HG02798 (cell line): ENCODE measurements around the gene GLP2R.

Experiments
- ATAC-seq: cut with Tn5 transposase; IDR thresholded peaks from one replicate; pipeline ENCODE4 v1.9.1; 2021; ENCODE audit warnings: mild to moderate bottlenecking; ENCODE audit not compliant: unreplicated experiment, poor library complexity

Gene GLP2R

DNA sequence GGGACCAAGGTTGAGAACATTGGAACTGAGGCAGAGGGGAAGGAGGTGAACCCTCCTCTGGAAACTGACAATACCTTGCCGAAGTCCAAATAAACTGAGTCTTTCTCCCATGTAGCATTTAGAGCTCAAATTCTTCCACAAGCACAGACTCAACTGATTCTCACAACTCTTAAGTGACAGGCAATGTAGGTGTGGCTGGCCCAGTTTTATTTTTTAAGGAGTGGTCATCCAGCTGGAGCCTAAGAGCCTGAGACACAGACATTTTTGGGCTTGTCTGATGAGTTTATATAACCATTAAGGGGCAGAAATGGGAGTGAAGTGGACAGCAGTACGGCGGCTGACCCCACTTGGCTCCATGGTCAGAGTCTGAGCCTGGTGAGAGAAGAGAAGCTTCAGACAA lies 68.5 kb downstream of the GLP2R start:
- ATAC-seq = no peak

DNA sequence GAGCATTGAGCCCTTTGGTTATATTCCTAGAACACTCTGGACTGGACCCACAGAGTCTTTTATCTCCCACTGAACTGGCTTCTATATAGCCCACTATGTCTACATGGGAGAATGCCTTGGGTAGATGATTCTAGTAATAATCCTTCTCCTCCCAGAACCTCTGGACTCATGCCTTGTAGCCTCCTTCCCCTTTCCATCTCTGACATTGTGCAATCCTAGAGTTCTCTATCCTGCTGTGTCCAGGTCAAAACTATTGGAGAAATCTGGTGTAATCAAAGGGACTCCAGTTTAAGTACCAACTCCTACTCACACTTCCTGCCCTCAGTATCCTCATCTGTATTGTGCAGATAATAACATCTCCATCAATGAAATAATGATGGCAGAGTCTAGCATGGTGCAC lies 70.2 kb downstream of the GLP2R start:
- no peak for ATAC-seq

DNA sequence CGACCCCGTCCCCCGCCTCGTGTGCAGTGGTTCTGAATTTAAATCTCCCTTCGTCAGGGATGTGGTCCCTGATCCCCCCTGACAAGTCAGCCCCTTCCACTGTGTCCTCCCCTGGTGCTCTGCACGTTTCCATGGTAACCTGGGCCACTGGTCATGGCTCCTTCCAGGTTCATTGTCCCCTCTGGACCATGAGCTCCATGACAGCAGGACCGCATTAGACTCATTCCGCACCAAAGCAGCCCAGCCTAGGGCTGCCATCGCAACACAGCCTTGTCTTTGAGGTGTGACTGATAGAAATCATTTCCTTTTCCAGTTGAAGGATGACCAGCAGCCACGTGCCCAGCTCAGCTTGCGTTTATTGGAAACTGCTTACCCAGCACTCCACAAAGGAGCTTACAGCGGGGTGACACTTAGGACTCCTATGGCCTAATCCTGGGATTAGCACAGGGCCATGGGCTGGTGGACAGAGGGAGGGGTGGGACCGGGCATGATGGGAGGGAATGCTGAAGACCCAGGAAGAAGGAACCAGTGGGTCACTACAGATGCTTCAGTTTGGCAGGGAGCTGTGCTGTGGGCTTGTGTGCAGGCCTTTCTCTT lies 71.7 kb downstream of the GLP2R start:
- ATAC-seq = no peak

DNA sequence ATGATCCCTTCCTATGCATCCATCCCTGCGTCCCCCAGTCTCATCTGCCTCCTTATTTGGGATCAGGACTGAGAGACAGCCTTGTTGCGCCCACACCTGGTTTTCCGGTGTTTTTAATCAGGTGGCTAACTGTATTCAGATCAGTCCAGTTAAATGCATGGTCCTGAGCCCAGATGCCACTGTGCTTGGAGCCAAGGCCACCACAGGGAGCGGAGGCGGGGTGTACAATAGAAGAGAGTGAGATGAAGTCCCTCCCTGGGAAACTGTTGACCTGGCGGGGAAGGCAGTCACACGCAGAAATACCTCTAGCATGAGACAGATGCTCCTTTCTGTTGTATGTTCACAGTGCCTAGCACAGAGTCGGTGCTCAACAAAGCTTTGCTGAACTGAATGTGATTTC lies 73.1 kb downstream of the GLP2R start:
- ATAC-seq = no peak

DNA sequence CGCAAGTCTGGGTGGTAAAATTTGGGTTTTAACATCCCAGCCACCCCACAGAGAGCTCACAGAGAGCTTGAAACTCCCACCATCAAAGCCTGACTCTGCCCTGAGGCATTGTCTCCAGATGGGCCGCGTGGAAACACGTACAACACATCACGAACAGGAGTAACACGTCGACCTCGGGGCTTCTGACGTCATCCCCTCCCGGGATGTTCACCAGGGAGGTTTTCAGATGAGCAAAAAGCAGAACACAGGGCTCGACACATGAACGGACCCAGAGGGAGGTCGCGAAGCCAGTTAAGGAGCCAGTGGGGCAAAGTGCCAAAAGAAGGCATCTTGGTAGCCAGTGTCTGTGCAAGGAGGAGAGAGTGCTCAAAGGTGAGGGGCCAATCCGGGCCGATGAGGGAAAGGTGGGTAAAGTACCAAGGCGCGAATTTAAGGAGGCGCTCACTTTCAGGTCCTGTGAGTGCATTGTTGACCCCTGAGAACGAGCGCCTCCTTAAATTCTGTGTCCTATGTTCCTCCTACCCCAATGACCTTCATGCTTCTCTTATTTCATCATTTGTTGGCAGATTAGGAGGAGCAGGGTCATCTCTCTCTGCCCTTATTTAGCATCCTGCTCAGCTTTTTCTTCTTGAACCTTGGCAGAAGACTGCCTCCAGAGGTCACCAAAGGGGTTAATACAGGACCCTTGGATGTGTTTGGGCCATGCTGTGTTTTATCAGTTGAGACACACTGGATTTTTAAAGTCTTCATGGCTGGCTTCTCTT lies 73.7 kb downstream of the GLP2R start:
- no peak for ATAC-seq

GRCh38 chr17:9900044-9900594 lies 74.4 kb downstream of the GLP2R start:
- ATAC-seq = no peak

GRCh38 chr17:9900784-9901183 lies 75.1 kb downstream of the GLP2R start:
- no peak for ATAC-seq

DNA sequence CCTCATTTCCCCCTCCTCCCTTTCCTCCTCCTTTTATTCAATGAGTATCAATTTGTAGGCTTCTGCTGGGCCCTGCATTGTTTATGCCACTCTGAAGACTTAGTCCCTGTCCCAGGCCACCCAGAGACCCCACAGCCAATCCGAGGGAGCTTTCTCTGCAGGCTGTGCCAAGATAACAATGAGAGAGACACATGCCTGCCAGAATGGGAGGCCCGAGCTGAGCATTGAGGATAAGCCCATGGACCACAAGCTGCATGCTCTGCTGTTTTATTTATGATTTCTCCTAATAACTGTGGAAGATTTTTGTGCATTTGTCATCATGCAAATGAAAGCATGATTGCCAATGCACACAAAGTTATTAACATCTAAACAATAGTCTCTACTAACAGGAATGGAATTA lies 76.4 kb downstream of the GLP2R start:
- ATAC-seq = no peak

DNA sequence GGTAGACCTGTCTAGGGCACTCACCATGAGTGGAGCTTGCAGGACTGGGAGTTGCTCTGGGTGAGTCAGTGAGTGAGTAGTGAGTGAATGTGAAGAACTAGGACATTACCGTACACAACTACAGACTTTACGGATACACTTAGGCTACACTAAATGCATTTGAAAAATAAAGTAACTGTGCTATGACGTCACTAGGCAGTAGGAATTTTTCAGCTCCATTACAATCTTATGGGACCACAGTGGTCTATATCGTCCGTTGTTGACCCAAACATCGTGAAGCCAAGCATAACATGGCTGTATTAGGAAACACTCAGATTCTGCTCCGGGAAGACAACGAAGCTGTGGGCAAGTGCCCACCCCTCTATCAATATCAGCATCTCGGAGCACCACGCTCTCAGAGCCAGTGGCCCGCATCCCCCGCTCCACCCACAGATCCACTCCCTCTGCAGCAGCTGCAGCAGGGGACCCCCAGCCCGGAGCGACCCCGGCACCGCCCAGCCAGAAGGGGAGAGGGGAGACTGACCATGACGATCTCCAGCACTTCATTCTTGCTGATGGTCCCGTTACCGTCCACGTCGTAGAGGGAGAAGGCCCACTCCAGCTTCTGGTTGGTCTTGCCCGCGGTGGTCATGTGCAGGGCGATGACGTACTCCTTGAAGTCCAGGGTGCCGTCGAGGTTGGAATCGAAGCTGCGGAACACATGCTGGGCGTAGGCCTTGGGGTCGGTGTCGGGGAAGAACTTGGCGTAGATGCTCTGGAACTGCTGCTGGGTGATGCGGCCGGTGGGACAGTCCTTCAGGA lies 78.8 kb downstream of the GLP2R start:
- no peak for ATAC-seq

GRCh38 chr17:9905078-9905415 lies 79.3 kb downstream of the GLP2R start, which contains the start of gene RCVRN:
Gene RCVRN (minus strand): TSS chr17:9905271. CDS start chr17:9905180, 91 bp downstream.
- no peak for ATAC-seq

DNA sequence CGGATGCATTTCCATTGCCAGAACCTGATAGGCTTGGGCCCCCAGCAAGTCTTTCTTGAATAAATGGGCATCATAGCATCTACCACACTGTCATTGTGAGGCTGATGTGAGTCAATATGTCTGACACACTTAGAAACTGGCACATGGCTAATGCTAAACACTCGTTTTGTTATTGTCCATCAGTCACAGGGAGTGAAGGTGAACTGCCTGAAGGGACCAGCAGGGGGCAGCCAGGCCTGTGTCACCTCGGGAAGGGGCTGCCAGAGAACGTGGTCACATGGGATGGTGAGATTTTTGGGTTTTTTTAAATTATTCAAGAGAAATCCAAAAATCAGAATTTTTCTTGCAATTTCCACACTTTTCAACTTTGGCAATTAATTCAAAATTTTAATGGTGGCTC lies 80.2 kb downstream of the GLP2R start:
- ATAC-seq = peak; percentile 47

DNA sequence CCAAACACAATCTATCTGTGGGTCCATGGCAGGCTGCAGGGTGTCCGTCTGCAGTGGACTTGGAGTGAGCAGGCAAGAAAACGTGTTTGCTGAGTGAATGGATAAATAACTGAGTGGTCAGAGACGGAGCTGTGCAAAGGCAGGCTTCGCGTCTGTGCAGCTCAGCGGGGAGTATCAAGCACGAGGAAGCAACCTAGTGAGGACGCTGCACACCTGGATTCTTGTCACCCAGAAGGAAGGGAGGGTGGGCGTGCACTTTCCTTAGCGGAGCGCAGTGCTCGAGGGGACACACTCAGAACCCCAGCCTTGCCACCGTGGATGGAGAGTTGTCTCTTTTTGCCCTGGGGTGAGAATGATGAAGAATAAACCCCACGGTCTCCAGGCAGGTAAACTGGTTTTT lies 80.9 kb downstream of the GLP2R start:
- no peak for ATAC-seq

GRCh38 chr17:9907131-9907530 lies 81.4 kb downstream of the GLP2R start:
- no peak for ATAC-seq

DNA sequence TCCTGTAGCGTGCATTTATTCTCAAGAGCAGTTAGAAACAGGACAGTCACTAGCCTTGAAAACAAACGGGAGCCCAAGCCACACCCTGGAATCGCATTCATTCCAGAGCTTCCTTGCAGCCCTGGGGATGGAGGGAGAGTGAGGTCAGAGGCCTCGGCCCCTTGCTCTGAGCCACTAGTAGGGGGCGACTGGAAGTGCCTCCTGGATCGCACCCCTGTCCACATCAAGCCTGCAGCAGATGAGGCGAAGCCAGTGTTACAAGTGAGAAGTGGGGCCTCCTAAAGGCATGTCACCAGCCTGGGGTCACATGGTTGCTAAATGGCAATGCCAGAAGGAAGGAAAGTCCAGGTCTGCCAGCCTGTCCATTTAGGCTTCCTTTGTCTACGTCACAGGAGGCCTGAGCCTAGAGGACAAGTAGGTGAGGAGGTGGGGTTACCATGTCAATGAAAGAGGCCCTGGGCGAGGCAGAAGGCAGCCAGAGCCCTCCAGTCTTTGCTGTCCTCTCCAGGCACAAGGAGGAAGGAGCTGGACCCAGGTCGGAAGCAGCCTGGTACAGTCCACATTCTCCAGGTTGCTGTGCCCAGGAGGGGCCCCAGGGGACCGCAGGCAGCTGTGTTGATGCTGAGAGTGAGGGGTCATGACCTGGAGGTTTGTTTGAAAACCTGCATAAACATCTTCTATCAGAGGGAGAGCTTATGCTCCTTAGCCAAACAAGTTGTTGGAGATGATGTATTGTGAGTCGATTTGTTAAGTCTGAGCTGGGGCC lies 82.3 kb downstream of the GLP2R start:
- ATAC-seq = no peak

- no peak for ATAC-seq
Measured at GRCh38 chr17:9908649-9909042, 82.9 kb downstream of the GLP2R start.

GRCh38 chr17:9911089-9911488 lies 85.4 kb downstream of the GLP2R start:
- no peak for ATAC-seq

GRCh38 chr17:9912121-9913099 lies 86.7 kb downstream of the GLP2R start:
- ATAC-seq = no peak

DNA sequence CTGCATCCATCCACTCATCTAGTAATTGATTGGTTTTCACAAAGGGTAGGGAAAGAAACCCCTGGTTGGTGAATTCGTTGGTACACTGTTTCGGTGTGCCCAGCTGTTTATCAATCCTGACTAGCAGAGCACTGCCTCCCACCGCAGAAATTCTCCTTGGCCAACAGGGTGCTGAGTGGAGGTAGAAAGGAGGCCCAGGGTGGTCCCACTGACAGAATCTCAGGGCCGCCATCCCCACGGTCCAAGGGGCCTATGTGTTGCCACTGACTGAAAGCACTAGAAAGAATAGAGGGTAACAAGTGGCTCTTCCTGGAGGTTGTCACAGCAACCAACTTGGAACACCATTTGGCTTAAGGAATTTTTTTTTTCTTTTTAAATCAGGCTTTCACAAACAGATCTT lies 87.8 kb downstream of the GLP2R start:
- ATAC-seq = no peak

GRCh38 chr17:9916108-9916507 lies 90.4 kb downstream of the GLP2R start:
- ATAC-seq = no peak
